Measurements from ENCODE around the gene ZCCHC9.

Gene ZCCHC9

DNA sequence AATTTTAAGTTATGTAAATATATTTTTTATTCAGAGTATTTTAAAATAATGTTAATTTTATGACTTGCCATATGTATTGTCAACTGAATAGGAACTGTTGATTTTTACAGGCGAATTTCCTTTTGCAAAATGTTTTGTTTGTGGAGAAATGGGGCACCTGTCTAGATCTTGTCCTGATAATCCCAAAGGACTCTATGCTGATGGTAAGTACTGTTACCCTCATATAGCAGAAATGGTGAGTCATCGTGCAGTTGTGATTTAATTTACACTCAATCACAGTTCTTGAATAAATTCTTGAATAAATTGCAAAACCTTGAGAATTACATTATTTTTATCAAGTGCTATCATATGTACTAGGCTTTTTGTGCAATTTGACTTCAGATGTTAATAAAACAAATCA, 7.4 kb downstream of the ZCCHC9 start:
- Histone ChIP-seq H4K20me1 (ENCODE audit: low read depth, low read length) (no peaks in the 10 kb centered on the region), H3K4me3 (ENCODE audit: insufficient read depth, low read length, poor library complexity, severe bottlenecking) (no peak overlapping the region), H3K9ac (ENCODE audit: low read length) (no peak overlapping the region), H3K9me3 (ENCODE audit: insufficient read depth, low read length) (no peaks in the 10 kb centered on the region), H3K36me3 (ENCODE audit: low read length) (no peaks in the 10 kb centered on the region; the same call in 1 of the 2 replicates), H3K9me2 (replicated peaks; ENCODE audit: insufficient read depth, low read length) (no peaks in the 10 kb centered on the region), H2AFZ (ENCODE audit: low read depth, low read length, severe bottlenecking) (no peak overlapping the region), H3F3A (ENCODE audit: insufficient read depth) (no peaks in the 10 kb centered on the region), H3K27ac (ENCODE audit: low read depth, low read length) (no peak overlapping the region), H3K4me2 (ENCODE audit: low read depth, low read length, poor library complexity, severe bottlenecking) (no peak overlapping the region), H3K79me2 (ENCODE audit: insufficient read depth, low read length) (0 out of 2 replicates have a peak, but pooled peaks cover under 1% of the 10 kb centered on the region), H3K27me3 (ENCODE audit: low read length) (no peaks in the 10 kb centered on the region)
- no peak for TF ChIP-seq EZH2phosphoT487 (conservative IDR thresholded peaks at IDR 0.05; ENCODE audit: low read length)

- no peak overlapping the region for H2AFZ ChIP-seq (ENCODE audit: low read depth, low read length, severe bottlenecking)
- TF ChIP-seq CTCF (IDR thresholded peaks at IDR 0.05; ENCODE audit: insufficient read depth, low read length, poor library complexity, severe bottlenecking) = no peak
- no peak for TF ChIP-seq EZH2phosphoT487 (conservative IDR thresholded peaks at IDR 0.05; ENCODE audit: low read length)
- H3F3A ChIP-seq (ENCODE audit: insufficient read depth) = no peaks in the 10 kb centered on the region
- no peaks in the 10 kb centered on the region for H3K79me2 ChIP-seq (ENCODE audit: insufficient read depth, low read length)
- no peak overlapping the region for H3K27ac ChIP-seq (ENCODE audit: low read depth, low read length)
- no peak overlapping the region for H3K9ac ChIP-seq (ENCODE audit: low read length)
- no peaks in the 10 kb centered on the region for H3K27me3 ChIP-seq (ENCODE audit: low read length)
- no peaks in the 10 kb centered on the region; the same call in 1 of the 2 replicates for H3K36me3 ChIP-seq (ENCODE audit: low read length)
- no peaks in the 10 kb centered on the region for H3K9me2 ChIP-seq (replicated peaks; ENCODE audit: insufficient read depth, low read length)
- H3K4me3 ChIP-seq (ENCODE audit: insufficient read depth, low read length, poor library complexity, severe bottlenecking) = no peak overlapping the region
- H4K20me1 ChIP-seq (ENCODE audit: low read depth, low read length) = no peaks in the 10 kb centered on the region
- no peaks in the 10 kb centered on the region for H3K9me3 ChIP-seq (ENCODE audit: insufficient read depth, low read length)
- no peak overlapping the region for H3K4me2 ChIP-seq (ENCODE audit: low read depth, low read length, poor library complexity, severe bottlenecking)
These were observed 9.1 kb downstream of the ZCCHC9 start for GRCh38 chr5:81310402-81311063.

DNA sequence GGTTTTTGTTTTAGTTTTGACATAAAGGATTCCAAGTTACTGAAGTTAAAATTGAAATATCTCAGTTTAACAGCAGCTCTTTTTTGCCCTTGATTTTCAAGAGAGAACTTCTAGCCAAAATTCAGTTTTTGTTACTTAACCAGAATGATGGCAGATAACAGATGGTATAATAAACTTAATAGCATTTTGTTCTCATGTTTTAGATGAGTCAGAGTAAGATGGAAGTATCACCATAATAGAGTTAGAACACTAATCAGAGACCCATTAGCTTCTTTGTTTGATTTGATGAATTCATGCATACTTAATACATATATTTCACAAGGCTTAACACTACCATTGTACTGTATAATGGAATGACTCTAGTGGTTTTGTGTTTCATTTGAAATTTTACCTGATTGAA, 11.9 kb downstream of the ZCCHC9 start:
- H3K9ac ChIP-seq (ENCODE audit: low read length) = no peak overlapping the region
- H3K4me2 ChIP-seq (ENCODE audit: low read depth, low read length, poor library complexity, severe bottlenecking) = no peak overlapping the region
- H2AFZ ChIP-seq (ENCODE audit: low read depth, low read length, severe bottlenecking) = no peak overlapping the region
- H3K9me2 ChIP-seq (replicated peaks; ENCODE audit: insufficient read depth, low read length) = no peaks in the 10 kb centered on the region
- H4K20me1 ChIP-seq (ENCODE audit: low read depth, low read length) = no peaks in the 10 kb centered on the region
- H3F3A ChIP-seq (ENCODE audit: insufficient read depth) = no peaks in the 10 kb centered on the region
- no peaks in the 10 kb centered on the region; the same call in 1 of the 2 replicates for H3K36me3 ChIP-seq (ENCODE audit: low read length)
- no peaks in the 10 kb centered on the region for H3K9me3 ChIP-seq (ENCODE audit: insufficient read depth, low read length)
- no peak overlapping the region for H3K27ac ChIP-seq (ENCODE audit: low read depth, low read length)
- H3K4me3 ChIP-seq (ENCODE audit: insufficient read depth, low read length, poor library complexity, severe bottlenecking) = no peak overlapping the region
- TF ChIP-seq EZH2phosphoT487 (conservative IDR thresholded peaks at IDR 0.05; ENCODE audit: low read length) (no peak), CTCF (IDR thresholded peaks at IDR 0.05; ENCODE audit: insufficient read depth, low read length, poor library complexity, severe bottlenecking) (no peak)
- H3K27me3 ChIP-seq (ENCODE audit: low read length) = no peaks in the 10 kb centered on the region
- H3K79me2 ChIP-seq (ENCODE audit: insufficient read depth, low read length) = no peaks in the 10 kb centered on the region

DNA sequence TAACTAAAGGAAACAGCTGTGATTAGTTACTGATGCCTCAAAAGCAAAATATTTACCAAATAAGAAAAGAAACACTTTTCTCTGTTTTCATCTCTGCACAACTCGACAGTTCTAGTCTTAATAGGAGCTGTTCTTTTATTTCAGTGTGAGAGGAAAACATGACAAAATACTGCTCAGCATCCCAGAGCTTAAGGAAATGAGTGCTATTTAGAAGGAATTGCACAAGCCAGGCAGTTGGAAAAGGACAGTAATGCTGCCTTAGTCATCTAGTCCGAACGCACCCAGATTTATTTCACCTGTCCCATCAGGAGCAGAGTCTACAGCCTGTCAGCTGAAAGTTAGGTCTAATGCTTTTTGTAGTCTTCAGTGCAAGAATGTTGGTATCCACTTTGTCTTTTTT, 12.3 kb downstream of the ZCCHC9 start:
- Histone ChIP-seq H3F3A (ENCODE audit: insufficient read depth) (no peaks in the 10 kb centered on the region), H3K4me3 (ENCODE audit: insufficient read depth, low read length, poor library complexity, severe bottlenecking) (no peak overlapping the region), H3K27ac (ENCODE audit: low read depth, low read length) (no peak overlapping the region), H3K9me2 (replicated peaks; ENCODE audit: insufficient read depth, low read length) (no peaks in the 10 kb centered on the region), H3K4me2 (ENCODE audit: low read depth, low read length, poor library complexity, severe bottlenecking) (no peak overlapping the region), H4K20me1 (ENCODE audit: low read depth, low read length) (no peaks in the 10 kb centered on the region), H3K9ac (ENCODE audit: low read length) (no peak overlapping the region), H3K27me3 (ENCODE audit: low read length) (no peaks in the 10 kb centered on the region), H2AFZ (ENCODE audit: low read depth, low read length, severe bottlenecking) (no peak overlapping the region), H3K79me2 (ENCODE audit: insufficient read depth, low read length) (no peaks in the 10 kb centered on the region), H3K36me3 (ENCODE audit: low read length) (no peaks in the 10 kb centered on the region; the same call in 1 of the 2 replicates), H3K9me3 (ENCODE audit: insufficient read depth, low read length) (no peaks in the 10 kb centered on the region)
- no peak for TF ChIP-seq CTCF (IDR thresholded peaks at IDR 0.05; ENCODE audit: insufficient read depth, low read length, poor library complexity, severe bottlenecking)
- TF ChIP-seq EZH2phosphoT487 (conservative IDR thresholded peaks at IDR 0.05; ENCODE audit: low read length) = no peak
